Cortex of kidney (tissue), 1 donor: ENCODE data around the gene NRCAM.
"Not testable (repeated sequence)": the region's sequence is repeated elsewhere in the genome, so short reads cannot be mapped to it uniquely, and the experiment has no call there.

Experiments
- DNase-seq: peaks from one replicate; lab custom pipeline; 2025; lab: John Stamatoyannopoulos, UW

The NRCAM gene

DNA sequence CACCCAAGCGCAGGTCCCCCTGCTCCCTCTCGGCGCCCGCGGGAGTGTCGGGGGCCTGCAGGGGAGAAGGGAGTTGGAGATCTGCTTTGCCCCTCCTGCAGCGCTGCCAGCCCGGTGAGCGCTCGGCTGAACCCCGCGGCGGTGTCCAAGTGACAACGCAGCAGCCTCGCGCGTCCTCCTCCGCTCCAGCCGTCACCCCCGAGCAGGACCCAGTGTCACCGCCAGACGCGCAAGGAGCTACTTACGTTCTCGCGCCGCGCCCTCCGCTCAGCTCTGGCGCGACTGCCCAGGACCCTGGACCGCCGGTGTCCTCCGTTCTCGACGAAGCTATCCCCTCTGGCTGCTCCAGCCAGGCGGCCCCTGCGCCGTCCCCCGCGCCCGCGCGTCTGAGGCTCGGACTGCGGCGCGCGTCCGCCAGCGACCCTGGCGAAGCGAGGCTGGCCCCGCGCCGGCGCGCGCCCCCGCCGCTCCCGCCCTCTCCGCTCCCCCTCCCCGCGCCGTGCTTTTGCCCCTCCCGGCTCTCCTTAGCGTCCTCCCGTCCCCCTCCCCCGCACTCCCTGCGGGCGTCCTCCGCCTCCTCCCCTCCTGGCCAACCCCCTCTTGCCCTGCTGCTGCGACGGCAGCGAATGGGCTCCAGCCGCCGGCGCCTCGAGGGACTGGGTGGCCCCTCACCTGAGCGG, at the start of gene NRCAM:
Gene NRCAM (minus strand): TSS at position 439 of the 680 bp plus-strand sequence. CDS start 216,372 bp downstream, outside the sequence.
- DNase-seq, result no peak

- not testable (repeated sequence) for DNase-seq
These were observed 48.3 kb upstream of the NRCAM start for GRCh38 chr7:108504576-108504975.

DNA sequence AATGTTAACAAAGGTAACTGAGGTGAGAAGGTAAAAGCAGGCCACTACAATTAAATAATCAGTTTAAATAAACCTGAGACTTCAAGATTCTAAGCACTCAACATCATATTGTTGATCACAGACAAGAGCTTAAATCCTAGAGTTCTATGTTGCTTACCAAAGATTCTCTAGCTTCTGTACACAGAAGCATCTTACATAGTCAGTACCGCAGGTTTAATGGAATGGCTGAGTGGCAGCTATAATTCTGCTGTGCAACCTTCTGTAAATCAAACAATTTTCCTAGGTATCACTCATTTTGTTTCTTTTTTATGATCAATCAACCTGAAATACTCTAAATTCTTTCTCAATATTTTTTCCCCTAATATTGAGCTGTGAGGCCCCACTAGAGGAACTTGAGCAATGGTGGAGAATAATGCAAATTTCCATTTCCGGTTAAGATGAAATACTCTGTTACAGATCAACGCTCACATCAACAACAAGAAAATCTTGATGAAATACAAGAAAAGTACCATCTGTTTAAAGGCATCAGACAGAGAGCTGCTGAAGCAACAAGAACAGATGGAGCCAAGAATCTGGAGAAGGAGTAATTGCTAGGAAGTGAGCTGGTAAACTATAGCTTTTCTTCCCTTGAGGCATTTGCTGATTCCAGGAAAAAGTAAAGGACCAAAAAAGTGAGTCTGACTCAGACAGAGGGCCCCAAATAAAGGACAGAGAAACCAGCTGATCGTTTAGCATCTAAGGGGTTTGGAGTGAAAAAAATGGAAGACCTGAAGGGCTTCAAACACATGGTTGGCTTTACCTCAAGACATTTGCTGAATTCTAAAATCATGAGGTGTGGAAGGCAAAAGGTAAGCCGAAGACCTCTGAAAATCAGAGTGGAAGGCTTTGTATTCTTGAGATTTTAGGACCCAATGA, 47.1 kb upstream of the NRCAM start:
- DNase-seq, result no peak

- no peak for DNase-seq
These were observed 43.3 kb upstream of the NRCAM start for GRCh38 chr7:108499566-108499965.

- DNase-seq, result no peak
These were observed 42.2 kb upstream of the NRCAM start for GRCh38 chr7:108498481-108498880.

DNA sequence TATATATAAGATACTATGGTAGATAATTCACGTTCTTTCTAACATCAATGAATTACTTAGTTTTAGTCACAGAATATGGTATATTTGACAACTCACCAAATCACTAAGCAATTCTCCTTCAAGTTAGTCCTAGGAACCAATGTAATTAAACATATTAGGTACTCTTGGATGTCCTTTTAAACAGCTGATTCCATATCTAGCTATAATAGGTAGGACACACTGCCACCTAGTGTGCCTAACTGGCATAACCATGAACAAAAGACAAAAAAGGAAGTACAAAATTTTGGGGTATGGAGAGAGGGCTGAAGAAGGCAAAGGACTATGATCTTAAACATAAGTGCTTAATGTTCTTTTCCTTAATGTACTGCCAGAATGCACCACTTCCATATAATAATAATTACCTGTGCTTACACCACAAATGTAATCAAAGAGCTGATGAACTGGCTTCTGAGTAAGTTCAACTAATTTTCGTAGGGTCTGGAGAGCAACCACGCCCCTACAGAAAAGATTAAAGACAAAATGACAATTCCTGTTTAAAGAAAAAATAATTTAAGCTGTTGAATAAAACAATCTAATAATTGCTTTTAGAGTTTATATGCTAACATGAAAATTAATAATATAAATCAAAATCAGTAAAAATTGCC, 41.0 kb upstream of the NRCAM start:
- DNase-seq, result no peak

GRCh38 chr7:108492742-108493141, 36.5 kb upstream of the NRCAM start:
- DNase-seq, result no peak

GRCh38 chr7:108488768-108489538, 32.7 kb upstream of the NRCAM start:
- no peak for DNase-seq

DNA sequence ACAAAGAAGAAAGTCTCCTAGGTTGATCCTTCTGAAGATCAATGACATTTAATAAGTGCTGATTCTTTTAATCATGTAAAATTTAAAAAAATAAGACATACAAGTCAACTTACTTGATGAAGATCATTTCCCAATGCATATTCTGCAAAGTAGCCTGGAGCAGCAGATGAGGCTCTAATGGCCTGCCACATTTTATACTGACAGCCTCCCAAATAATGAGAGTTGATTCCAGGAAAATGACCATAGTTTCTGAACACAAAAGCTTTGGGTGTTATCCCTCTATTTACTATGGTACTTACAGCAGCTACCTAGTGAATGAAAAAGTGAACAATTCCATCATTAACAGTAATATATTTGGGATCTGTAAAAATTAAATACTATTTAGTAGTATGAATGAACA, 31.4 kb upstream of the NRCAM start:
- no peak for DNase-seq

DNA sequence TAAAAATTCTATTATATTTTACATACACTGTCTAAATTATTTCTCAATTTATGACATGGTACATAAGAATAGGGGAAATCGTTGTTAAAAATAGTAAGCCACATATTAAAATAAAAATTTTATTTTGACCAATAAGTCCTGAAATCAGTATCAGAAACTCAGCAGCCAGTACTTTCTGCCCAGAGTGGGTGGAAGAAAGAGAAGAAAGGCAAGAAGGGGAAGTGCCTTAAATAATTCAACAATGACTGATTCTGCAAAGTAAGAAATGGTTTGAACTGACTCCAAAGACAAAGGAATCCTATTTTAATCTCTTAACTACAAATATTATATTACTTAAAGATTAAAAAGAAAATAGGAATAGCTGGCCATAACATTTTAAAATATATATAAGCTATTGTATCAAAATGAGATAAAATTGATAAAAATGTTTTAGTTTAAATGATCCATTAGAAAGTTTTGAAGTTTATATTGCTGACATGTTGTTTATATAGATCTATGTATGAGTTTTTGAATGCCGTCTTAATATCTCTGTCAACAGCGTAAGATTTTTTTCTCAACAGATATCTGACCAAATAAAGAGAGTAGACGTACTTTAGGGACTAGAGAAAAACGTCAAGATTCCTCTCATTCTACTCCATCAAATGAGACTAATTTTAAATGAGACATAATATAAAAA, 30.2 kb upstream of the NRCAM start:
- no peak for DNase-seq

DNA sequence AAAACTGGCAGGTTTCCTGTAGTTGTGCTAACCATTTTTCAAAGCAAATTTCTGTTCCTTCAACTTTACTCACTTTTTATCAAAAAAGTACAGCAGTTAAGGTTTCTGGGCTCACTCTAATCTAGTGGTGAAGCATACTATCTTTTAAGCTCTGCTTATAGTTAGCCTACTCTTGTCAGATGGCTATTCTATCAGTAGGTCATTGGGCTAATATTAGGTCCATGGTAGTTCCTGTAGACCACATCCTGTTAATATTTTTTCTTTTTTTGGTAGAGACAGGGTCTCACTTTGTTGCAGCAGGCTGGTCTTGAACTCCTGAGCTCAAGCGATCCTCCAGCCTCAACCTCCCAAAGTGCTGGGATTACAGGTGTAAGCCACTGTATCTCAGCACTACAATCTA, 27.9 kb upstream of the NRCAM start:
- DNase-seq, result no peak

GRCh38 chr7:108480311-108480710, 24.1 kb upstream of the NRCAM start:
- DNase-seq, result no peak

DNA sequence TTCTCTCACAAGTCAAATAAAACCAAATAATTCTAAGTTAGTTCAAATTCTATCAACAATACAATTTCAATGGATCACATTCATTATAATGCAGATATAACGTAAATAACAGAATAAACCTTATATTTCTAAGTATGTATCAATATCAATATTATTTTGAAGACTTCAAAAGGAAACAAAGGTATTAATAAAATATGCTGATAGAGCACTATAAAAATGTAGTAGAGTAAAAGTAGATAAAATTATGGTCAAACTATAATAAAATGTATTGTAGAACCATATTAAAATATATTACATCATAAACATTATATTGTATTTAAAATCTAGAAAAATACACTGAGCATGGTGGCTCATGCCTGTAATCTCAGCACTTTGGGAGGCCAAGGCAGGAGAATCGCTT, 23.5 kb upstream of the NRCAM start:
- DNase-seq, result no peak

GRCh38 chr7:108479118-108479517, 22.9 kb upstream of the NRCAM start:
- no peak for DNase-seq

DNA sequence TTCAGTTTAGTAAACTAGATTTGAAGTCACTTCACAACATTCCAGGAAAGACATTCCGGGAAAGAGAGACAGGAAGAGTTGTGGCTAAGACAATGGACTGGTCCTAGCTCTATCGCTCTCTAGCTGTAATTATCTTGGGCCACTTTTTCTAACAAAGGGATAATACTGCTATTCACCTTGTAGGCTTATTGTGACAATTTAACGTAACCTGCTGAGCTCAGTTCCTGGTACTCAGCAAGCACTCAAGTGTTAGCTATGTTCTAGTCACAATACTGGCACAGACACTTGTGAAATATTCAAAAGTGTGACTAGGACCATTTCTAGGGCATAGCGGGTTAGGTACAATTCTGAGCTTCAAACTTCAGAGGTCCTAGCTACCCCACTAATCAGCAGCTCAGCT, 12.0 kb upstream of the NRCAM start:
- DNase-seq, result no peak

- no peak for DNase-seq
These were observed 11.2 kb upstream of the NRCAM start for GRCh38 chr7:108467391-108467790.

DNA sequence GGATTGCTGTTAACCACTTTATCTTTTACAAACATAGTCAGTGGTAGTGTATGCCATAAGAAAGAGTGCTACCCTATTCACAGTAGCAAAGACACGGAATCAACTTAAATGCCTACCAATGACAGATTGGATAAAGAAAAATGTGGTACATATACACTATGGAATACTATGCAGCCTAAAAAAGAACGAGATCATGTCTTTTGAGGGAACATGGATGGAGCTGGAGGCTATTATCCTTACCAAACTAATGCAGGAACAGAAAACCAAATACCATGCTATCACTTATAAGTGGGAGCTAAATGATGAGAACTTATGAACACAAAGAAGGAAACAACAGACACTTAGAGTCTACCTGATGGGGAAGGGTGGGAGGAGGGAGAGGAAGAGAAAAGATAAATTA, 10.1 kb upstream of the NRCAM start:
- DNase-seq, result not testable (repeated sequence)

DNA sequence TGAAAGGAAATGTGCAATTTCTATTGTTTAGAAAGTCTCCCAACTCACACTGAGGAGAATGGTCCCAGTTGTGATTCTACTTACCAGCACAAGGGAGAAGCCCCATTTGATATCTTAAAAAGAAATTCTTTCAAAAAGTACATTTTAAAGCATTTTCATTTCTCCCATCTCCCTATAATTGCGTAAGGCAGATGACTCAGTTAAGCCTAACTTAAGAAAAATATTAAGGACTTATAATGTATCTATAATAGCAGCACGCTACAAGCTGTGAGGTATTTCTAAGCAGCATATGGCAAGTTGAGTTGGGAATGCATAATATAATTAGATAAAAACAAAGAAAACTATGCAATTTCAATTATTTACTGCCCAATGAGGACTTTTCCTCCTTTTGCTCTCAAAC, 8.5 kb upstream of the NRCAM start:
- no peak for DNase-seq

- no peak for DNase-seq
These were observed 7.4 kb upstream of the NRCAM start for GRCh38 chr7:108463613-108464012.

GRCh38 chr7:108461840-108462239, 5.6 kb upstream of the NRCAM start:
- no peak for DNase-seq

DNA sequence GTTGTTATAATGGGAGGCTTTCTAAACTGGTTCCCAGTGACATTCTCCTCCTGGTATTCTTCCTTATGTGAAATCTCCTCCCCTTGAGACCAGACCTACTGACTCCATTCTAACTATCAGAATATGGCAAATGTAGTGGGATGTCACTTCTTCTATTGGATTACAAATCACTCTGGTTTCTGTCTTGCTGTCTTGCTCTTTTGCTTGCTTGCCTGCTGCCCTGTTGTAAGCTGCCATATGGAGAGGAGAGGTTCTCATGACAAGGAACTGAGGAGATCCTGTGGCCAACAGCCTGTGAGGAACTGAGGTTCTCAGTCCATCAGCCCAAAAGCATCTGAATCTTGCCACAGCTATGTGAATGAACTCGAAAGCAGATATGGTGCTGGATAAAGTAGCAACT, 4.7 kb upstream of the NRCAM start:
- DNase-seq, result no peak
